IMR-90 (cell line): ENCODE measurements around the gene PPP5C. TPM values are rescaled to one million over a fixed set of nuclear protein-coding genes. Genes with fewer than 3 reads are reported as not detected.

Experiments used
- ATAC-seq: fragments of 200-7000 bp; cut with Tn5 transposase; 2 replicates; pipeline ENCODE4 v1.9.1; 2020; ENCODE audit warnings: low read depth, mild to moderate bottlenecking, moderate library complexity
- BruUV-seq: library from RNA; stranded (reverse); fragments of 400-500 nt; replicated peaks from 2 replicates; lab custom pipeline; 2021; lab: Mats Ljungman, UMichigan
- CTCF ChIA-PET: fragments of 300-600 bp; formaldehyde crosslinking; extraction: SDS; loops from one replicate; lab custom pipeline; 2021; ENCODE audit warnings: antibody characterized with exemption; lab: Yijun Ruan, JAX
- POLR2A ChIA-PET: fragments of 300-600 bp; sonication (Branson Sonifier 250); formaldehyde crosslinking; loops from one replicate; lab custom pipeline; 2022; ENCODE audit warnings: antibody characterized with exemption; ENCODE audit not compliant: unreplicated experiment; lab: Charles Lee
- DNase-seq: peaks from one replicate; pipeline ENCODE4 v3.0.0; 2013
- H2AFZ ChIP-seq: replicated peaks from 2 replicates; pipeline ENCODE3; 2013; ENCODE audit warnings: low read length, mild to moderate bottlenecking; ENCODE audit not compliant: poor library complexity
- H2AK5ac ChIP-seq: 2 replicates; pipeline ENCODE4 v1.6.1; 2013; ENCODE audit warnings: low read depth, low read length, inconsistent platforms
- H2AK9ac ChIP-seq: replicated peaks from 2 replicates; pipeline ENCODE3; 2013; ENCODE audit warnings: mild to moderate bottlenecking, low read depth, low read length, moderate library complexity; ENCODE audit not compliant: poor library complexity
- H2BK120ac ChIP-seq: 2 replicates; pipeline ENCODE4 v1.6.1; 2013; ENCODE audit warnings: low read depth, low read length, inconsistent platforms
- H2BK15ac ChIP-seq: 3 replicates; pipeline ENCODE4 v1.6.1; 2013; ENCODE audit warnings: low read depth, low read length, inconsistent platforms
- H2BK20ac ChIP-seq: 2 replicates; pipeline ENCODE4 v1.6.1; 2013; ENCODE audit warnings: low read depth, mild to moderate bottlenecking, inconsistent platforms, low read length, moderate library complexity
- H2BK5ac ChIP-seq: 2 replicates; pipeline ENCODE4 v1.6.1; 2013; ENCODE audit warnings: mild to moderate bottlenecking, low read depth, low read length, inconsistent platforms; ENCODE audit not compliant: poor library complexity, severe bottlenecking
- H3K14ac ChIP-seq: replicated peaks from 2 replicates; pipeline ENCODE4 v1.6.1; 2013; ENCODE audit warnings: low read depth, low read length, inconsistent platforms
- H3K18ac ChIP-seq: 2 replicates; pipeline ENCODE4 v1.6.1; 2013; ENCODE audit warnings: low read depth, low read length, control low read depth
- H3K23ac ChIP-seq: 2 replicates; pipeline ENCODE4 v1.6.1; 2013; ENCODE audit warnings: low read depth, low read length, inconsistent platforms
- H3K27ac ChIP-seq: 2 replicates; pipeline ENCODE4 v1.5.1; 2013; ENCODE audit warnings: mild to moderate bottlenecking, control low read depth, low read length; ENCODE audit not compliant: insufficient read depth
- H3K27me3 ChIP-seq: 2 replicates; pipeline ENCODE4 v1.6.1; 2013; ENCODE audit warnings: low read length; ENCODE audit not compliant: control insufficient read depth, insufficient read depth
- H3K36me3 ChIP-seq: 2 replicates; pipeline ENCODE4 v1.6.1; 2013; ENCODE audit warnings: low read length, mixed read lengths; ENCODE audit not compliant: control insufficient read depth, insufficient read depth
- H3K4ac ChIP-seq: 2 replicates; pipeline ENCODE4 v1.6.1; 2013; ENCODE audit warnings: low read depth, low read length, inconsistent platforms
- H3K4me1 ChIP-seq: 2 replicates; pipeline ENCODE4 v1.6.1; 2013; ENCODE audit warnings: low read length, mixed read lengths; ENCODE audit not compliant: control insufficient read depth, insufficient read depth
- H3K4me2 ChIP-seq: 2 replicates; pipeline ENCODE4 v1.6.1; 2013; ENCODE audit warnings: low read depth, mild to moderate bottlenecking, control low read depth, low read length, moderate library complexity
- H3K4me3 ChIP-seq: 2 replicates; pipeline ENCODE4 v1.5.1; 2013; ENCODE audit warnings: low read depth, mild to moderate bottlenecking, control low read depth, low read length, moderate library complexity; ENCODE audit not compliant: insufficient read depth
- H3K56ac ChIP-seq: 2 replicates; pipeline ENCODE4 v1.6.1; 2013; ENCODE audit warnings: low read length, inconsistent platforms; ENCODE audit not compliant: insufficient read depth; ENCODE audit errors: extremely low read depth
- H3K79me1 ChIP-seq, 2 experiments: 2 replicates each; pipeline ENCODE4 v1.6.1; 2013; ENCODE audit warnings: low read length in 2 of 2, inconsistent platforms in 1 of 2, low read depth in 1 of 2
- H3K9ac ChIP-seq: 2 replicates; pipeline ENCODE4 v1.6.1; 2013; ENCODE audit warnings: low read depth, low read length, control low read depth
- H3K9me1 ChIP-seq: 2 replicates; pipeline ENCODE4 v1.6.1; 2013; ENCODE audit warnings: low read length, inconsistent platforms; ENCODE audit not compliant: insufficient read depth
- H3K9me3 ChIP-seq: 2 replicates; pipeline ENCODE4 v1.6.1; 2013; ENCODE audit warnings: low read length; ENCODE audit not compliant: control insufficient read depth, insufficient read depth
- H4K20me1 ChIP-seq: 2 replicates; pipeline ENCODE4 v1.6.1; 2013; ENCODE audit warnings: low read length, inconsistent platforms; ENCODE audit not compliant: insufficient read depth
- H4K5ac ChIP-seq: 2 replicates; pipeline ENCODE4 v1.6.1; 2013; ENCODE audit warnings: mild to moderate bottlenecking, low read depth, low read length, control low read depth
- H4K8ac ChIP-seq, 2 experiments: 2 replicates each; pipeline ENCODE4 v1.6.1; 2013; ENCODE audit warnings: low read depth in 2 of 2, low read length in 2 of 2, control low read depth in 1 of 2, inconsistent platforms in 1 of 2
- H4K91ac ChIP-seq: 2 replicates; pipeline ENCODE4 v1.6.1; 2013; ENCODE audit warnings: low read depth, low read length, inconsistent platforms; ENCODE audit not compliant: insufficient read depth
- BHLHE40 ChIP-seq: fragments of 150-350 bp; IDR thresholded peaks from 2 replicates; pipeline ENCODE4 v1.6.1; 2016; ENCODE audit warnings: mild to moderate bottlenecking, low read depth, low read length
- CEBPB ChIP-seq: IDR thresholded peaks from 2 replicates; pipeline ENCODE4 v1.6.1; 2012; ENCODE audit warnings: low read depth, low read length, improper control_type of control experiment
- CHD1 ChIP-seq: IDR thresholded peaks from 2 replicates; pipeline ENCODE4 v1.6.1; 2012; ENCODE audit warnings: low read depth, low read length, improper control_type of control experiment
- FOS ChIP-seq: fragments of 150-350 bp; IDR thresholded peaks from 2 replicates; pipeline ENCODE4 v1.6.1; 2016; ENCODE audit warnings: low read depth, low read length
- MAFK ChIP-seq: IDR thresholded peaks from 2 replicates; pipeline ENCODE4 v1.6.1; 2012; ENCODE audit warnings: low read depth, low read length, improper control_type of control experiment
- MAZ ChIP-seq: IDR thresholded peaks from 2 replicates; pipeline ENCODE4 v1.6.1; 2012; ENCODE audit warnings: low read depth, mild to moderate bottlenecking, low read length, improper control_type of control experiment, moderate library complexity, borderline replicate concordance
- MXI1 ChIP-seq: IDR thresholded peaks from 2 replicates; pipeline ENCODE4 v1.6.1; 2012; ENCODE audit warnings: low read depth, mild to moderate bottlenecking, low read length, moderate library complexity, borderline replicate concordance
- NFE2L2 ChIP-seq: fragments of 150-350 bp; IDR thresholded peaks from 2 replicates; pipeline ENCODE4 v1.6.1; 2016; ENCODE audit warnings: low read depth, mild to moderate bottlenecking, low read length
- POLR2A ChIP-seq: IDR thresholded peaks from 2 replicates; pipeline ENCODE4 v1.6.1; 2012; ENCODE audit warnings: mild to moderate bottlenecking, low read depth, low read length
- RAD21 ChIP-seq: IDR thresholded peaks from 2 replicates; pipeline ENCODE4 v1.6.1; 2012; ENCODE audit warnings: low read length, improper control_type of control experiment
- RCOR1 ChIP-seq: IDR thresholded peaks from 2 replicates; pipeline ENCODE4 v1.6.1; 2012; ENCODE audit warnings: mild to moderate bottlenecking, low read length, improper control_type of control experiment; ENCODE audit not compliant: insufficient replicate concordance
- RFX5 ChIP-seq: IDR thresholded peaks from 2 replicates; pipeline ENCODE4 v1.8.0; 2012; ENCODE audit warnings: low read depth, mild to moderate bottlenecking, low read length, moderate library complexity
- SMC3 ChIP-seq: fragments of 150-350 bp; IDR thresholded peaks from 2 replicates; pipeline ENCODE4 v1.6.1; 2016; ENCODE audit warnings: low read depth, mild to moderate bottlenecking, antibody characterized with exemption, low read length, moderate library complexity
- USF2 ChIP-seq: fragments of 150-350 bp; IDR thresholded peaks from 2 replicates; pipeline ENCODE4 v1.6.1; 2017; ENCODE audit warnings: mild to moderate bottlenecking, antibody characterized with exemption, low read length, low read depth
- WGBS, 2 experiments: methylation state at CpG; one replicate each; pipeline versions ENCODE4 v1.1.5 to v1.1.7; 2013; ENCODE audit warnings: missing lambda C conversion rate in 2 of 2; ENCODE audit not compliant: insufficient read length in 1 of 2; ENCODE audit errors: extremely low coverage in 2 of 2; 5-methylcytosine and 5-hydroxymethylcytosine counted together
- dilution Hi-C: fragments of 300-500 bp; cut with HindIII; formaldehyde crosslinking; loops from one replicate; pipeline ENCODE4 v1.14.3; 2018; ENCODE audit warnings: low sequenced_read_pairs; ENCODE audit not compliant: unreplicated experiment
- in situ Hi-C: fragments of 300-500 bp; cut with MboI; formaldehyde crosslinking; loops from 3 replicates; pipeline ENCODE4 v1.14.3; 2019; ENCODE audit warnings: low sequenced_read_pairs, inconsistent platforms, mixed read lengths
- intact Hi-C: fragments of 100-400 bp; cut with micrococcal nuclease; formaldehyde crosslinking; loops from 2 replicates; pipeline ENCODE4 v1.10.0; 2022
- polyA plus RNA-seq, 3 experiments: library from polyadenylated mRNA; depleted of rRNA; stranded (reverse); fragments of >200 nt; gene quantifications; 2 replicates each; pipeline ENCODE4 v1.2.3, GENCODE V29; 2012; ENCODE audit warnings: low replicate concordance in 1 of 3
- total RNA-seq: library from RNA; depleted of rRNA; stranded (reverse); fragments of >200 nt; gene quantifications from 2 replicates; pipeline ENCODE4 v1.2.3, GENCODE V29; 2012
- TF ChIP-seq, protein P1 (sequence below): conservative IDR thresholded peaks from 2 replicates; pipeline ENCODE4 v1.5.1; 2012; ENCODE audit warnings: mild to moderate bottlenecking, low read depth, low read length, improper control_type of control experiment
- TF ChIP-seq, protein P2 (sequence below): fragments of 150-350 bp; IDR thresholded peaks from 2 replicates; pipeline ENCODE4 v1.6.1; 2016; ENCODE audit warnings: low read depth, mild to moderate bottlenecking, low read length, moderate library complexity, borderline replicate concordance

PPP5C gene
- total and polyA plus RNA-seq, 2 of the 4 experiments (the other 2 are of a cell fraction), result 80.5 to 128 TPM

- no peak overlapping the region for H4K8ac ChIP-seq
- no peak overlapping the region for H2AFZ ChIP-seq
- no peak overlapping the region for H3K4ac ChIP-seq
- H4K20me1 ChIP-seq, result no peaks in the 10 kb centered on the region
- H3K79me1 ChIP-seq, result no peaks in the 10 kb centered on the region
- peaks cover 5% of the 10 kb centered on the region; the same call in 1 of the 2 replicates for H3K27me3 ChIP-seq
- no peak overlapping the region for H3K9ac ChIP-seq
- H2BK20ac ChIP-seq, result no peak overlapping the region
- intact Hi-C loops, result no loop called here
- POLR2A ChIA-PET, result no interaction called here
- peaks cover 6% of the 10 kb centered on the region; the same call in 1 of the 2 replicates for H3K9me1 ChIP-seq
- H4K91ac ChIP-seq, result no peak overlapping the region
- no peak overlapping the region for H3K18ac ChIP-seq
- H2AK5ac ChIP-seq, result no peak overlapping the region
- in situ Hi-C loops, result no loop called here
- H2AK9ac ChIP-seq, result no peak overlapping the region
- H3K27ac ChIP-seq, result no peak overlapping the region
- 0 out of 2 replicates have a peak, but pooled peaks cover 1% of the 10 kb centered on the region for H3K4me1 ChIP-seq
- ATAC-seq, result no peak
- CTCF ChIA-PET, result no interaction called here
- DNase-seq, result no peak
- no CpG with 5 or more reads among the region's 4 CpGs for WGBS, 2 experiments
- no TSS peak for BruUV-seq
- no peak overlapping the region for H3K14ac ChIP-seq
- H3K4me2 ChIP-seq, result no peak overlapping the region
- no peak overlapping the region for H2BK120ac ChIP-seq
- dilution Hi-C loops, result no loop called here
- no peaks in the 10 kb centered on the region for H3K36me3 ChIP-seq
- H4K5ac ChIP-seq, result no peak overlapping the region
- TF ChIP-seq POLR2A (no peak), NFE2L2 (no peak), RFX5 (no peak), RCOR1 (no peak), RAD21 (no peak), MAFK (no peak), CHD1 (no peak), MAZ (no peak), USF2 (no peak), BHLHE40 (no peak), SMC3 (no peak), MXI1 (no peak), CEBPB (no peak), FOS (no peak)
- TF ChIP-seq, protein P1, sequence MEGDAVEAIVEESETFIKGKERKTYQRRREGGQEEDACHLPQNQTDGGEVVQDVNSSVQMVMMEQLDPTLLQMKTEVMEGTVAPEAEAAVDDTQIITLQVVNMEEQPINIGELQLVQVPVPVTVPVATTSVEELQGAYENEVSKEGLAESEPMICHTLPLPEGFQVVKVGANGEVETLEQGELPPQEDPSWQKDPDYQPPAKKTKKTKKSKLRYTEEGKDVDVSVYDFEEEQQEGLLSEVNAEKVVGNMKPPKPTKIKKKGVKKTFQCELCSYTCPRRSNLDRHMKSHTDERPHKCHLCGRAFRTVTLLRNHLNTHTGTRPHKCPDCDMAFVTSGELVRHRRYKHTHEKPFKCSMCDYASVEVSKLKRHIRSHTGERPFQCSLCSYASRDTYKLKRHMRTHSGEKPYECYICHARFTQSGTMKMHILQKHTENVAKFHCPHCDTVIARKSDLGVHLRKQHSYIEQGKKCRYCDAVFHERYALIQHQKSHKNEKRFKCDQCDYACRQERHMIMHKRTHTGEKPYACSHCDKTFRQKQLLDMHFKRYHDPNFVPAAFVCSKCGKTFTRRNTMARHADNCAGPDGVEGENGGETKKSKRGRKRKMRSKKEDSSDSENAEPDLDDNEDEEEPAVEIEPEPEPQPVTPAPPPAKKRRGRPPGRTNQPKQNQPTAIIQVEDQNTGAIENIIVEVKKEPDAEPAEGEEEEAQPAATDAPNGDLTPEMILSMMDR, result no peak
- TF ChIP-seq, protein P2, sequence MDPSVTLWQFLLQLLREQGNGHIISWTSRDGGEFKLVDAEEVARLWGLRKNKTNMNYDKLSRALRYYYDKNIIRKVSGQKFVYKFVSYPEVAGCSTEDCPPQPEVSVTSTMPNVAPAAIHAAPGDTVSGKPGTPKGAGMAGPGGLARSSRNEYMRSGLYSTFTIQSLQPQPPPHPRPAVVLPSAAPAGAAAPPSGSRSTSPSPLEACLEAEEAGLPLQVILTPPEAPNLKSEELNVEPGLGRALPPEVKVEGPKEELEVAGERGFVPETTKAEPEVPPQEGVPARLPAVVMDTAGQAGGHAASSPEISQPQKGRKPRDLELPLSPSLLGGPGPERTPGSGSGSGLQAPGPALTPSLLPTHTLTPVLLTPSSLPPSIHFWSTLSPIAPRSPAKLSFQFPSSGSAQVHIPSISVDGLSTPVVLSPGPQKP, result no peak
- H3K9me3 ChIP-seq, result no peaks in the 10 kb centered on the region
- H3K4me3 ChIP-seq, result no peak overlapping the region
- H3K56ac ChIP-seq, result no peak overlapping the region
- no peak overlapping the region for H2BK15ac ChIP-seq
- no peak overlapping the region for H3K23ac ChIP-seq
- H2BK5ac ChIP-seq, result no peak overlapping the region
These were observed 83.1 kb downstream of the PPP5C start for GRCh38 chr19:46429999-46430398.
